AG09319 (cell line): ENCODE results near the gene CCDC33.

Experiments
- DNase-seq: peaks from one replicate; pipeline ENCODE4 v3.0.0-alpha.2; 2010; ENCODE audit warnings: low read depth; ENCODE audit errors: extremely low read depth
- TF ChIP-seq, protein P1 (sequence below): IDR thresholded peaks from 2 replicates; pipeline ENCODE4 v1.5.1; 2011; ENCODE audit warnings: low read depth, mild to moderate bottlenecking, inconsistent platforms, low read length, moderate library complexity

CCDC33 gene

DNA sequence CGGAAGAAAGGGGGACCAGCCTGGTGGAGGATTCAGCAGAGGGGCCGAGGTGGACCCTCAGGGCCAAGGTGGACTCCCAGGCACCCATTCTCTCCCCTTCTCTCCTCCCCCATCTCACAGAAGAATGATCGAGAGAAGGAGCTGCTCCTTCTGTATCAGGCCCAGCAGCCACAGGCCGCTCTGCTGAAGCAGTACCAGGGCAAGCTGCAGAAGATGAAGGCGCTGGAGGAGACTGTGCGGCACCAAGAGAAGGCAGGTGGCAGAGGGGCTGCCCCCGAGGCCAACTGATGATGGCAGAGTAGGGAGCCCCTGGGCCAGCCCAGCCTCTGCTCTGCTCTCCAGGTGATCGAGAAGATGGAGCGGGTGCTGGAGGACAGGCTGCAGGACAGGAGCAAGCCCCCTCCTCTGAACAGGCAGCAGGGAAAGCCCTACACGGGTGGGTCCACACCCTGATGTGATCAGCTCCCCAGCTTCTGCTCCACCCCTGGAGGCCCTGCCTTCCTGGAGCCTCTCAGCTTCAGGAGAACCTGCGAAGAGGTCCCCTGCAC lies 94.8 kb downstream of the CCDC33 start:
- DNase-seq = no peak
- TF ChIP-seq, protein P1, sequence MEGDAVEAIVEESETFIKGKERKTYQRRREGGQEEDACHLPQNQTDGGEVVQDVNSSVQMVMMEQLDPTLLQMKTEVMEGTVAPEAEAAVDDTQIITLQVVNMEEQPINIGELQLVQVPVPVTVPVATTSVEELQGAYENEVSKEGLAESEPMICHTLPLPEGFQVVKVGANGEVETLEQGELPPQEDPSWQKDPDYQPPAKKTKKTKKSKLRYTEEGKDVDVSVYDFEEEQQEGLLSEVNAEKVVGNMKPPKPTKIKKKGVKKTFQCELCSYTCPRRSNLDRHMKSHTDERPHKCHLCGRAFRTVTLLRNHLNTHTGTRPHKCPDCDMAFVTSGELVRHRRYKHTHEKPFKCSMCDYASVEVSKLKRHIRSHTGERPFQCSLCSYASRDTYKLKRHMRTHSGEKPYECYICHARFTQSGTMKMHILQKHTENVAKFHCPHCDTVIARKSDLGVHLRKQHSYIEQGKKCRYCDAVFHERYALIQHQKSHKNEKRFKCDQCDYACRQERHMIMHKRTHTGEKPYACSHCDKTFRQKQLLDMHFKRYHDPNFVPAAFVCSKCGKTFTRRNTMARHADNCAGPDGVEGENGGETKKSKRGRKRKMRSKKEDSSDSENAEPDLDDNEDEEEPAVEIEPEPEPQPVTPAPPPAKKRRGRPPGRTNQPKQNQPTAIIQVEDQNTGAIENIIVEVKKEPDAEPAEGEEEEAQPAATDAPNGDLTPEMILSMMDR = no peak

DNA sequence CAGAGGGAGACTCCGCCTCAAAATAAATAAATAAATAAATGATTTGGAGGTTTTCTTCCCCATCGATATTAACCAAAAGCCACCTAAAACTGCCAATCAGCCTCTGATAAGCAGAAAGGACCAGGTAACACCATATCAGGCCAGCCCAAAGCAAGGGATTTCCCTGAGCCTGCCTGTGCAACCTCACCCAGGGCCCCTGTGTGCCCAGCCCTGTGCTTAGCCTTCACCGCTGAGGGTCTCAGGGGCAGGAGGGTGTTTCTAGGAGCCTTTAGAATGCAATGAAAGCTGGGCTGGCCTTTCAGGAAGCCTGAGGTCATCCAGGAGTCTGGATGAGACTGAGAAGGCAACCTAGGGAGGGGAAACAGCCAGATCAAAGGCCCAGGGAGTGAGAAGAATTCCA lies 95.9 kb downstream of the CCDC33 start:
- DNase-seq = no peak

DNA sequence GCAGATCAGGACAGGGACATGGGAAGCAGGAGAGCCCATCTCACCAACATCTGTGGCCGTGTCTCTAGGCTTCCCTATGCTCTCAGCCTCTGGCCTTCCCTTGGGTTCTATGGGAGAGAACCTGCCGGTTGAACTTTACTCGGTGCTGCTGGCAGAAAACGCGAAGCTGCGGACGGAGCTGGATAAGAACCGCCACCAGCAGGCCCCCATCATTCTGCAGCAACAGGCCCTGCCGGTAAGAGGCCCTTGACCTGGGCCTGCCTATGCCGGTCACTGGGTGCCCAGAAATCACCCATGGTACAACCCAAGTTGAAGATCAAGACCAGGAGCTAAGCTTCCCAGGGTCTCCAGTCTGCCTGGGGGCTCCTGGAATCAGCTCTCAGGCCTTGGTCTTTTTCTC lies 96.5 kb downstream of the CCDC33 start:
- TF ChIP-seq, protein P1 = no peak
- DNase-seq = no peak

More for the DNA sequence above, 95.9 kb downstream of the CCDC33 start:
- TF ChIP-seq, protein P1 = no peak

DNA sequence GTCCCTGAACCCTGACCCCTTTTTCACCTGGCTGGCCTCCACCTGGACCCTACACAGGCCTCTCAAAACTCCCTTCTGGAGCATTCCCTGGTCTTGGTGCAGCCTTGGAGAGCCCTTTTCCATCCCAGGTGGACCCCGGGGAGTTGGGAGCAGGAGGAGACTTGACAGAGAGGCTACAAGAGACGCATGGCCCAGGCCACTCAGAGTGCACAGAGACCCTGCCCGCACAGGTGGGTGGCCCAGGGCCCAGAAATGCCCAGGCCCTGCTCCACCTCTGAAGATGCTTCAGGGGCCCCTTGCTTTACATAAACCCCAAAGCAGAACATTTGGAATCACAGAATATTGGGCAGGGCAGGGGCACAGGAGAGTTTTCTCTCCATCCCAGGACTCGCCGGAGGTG lies 97.0 kb downstream of the CCDC33 start:
- no peak for DNase-seq
- TF ChIP-seq, protein P1 = no peak

DNA sequence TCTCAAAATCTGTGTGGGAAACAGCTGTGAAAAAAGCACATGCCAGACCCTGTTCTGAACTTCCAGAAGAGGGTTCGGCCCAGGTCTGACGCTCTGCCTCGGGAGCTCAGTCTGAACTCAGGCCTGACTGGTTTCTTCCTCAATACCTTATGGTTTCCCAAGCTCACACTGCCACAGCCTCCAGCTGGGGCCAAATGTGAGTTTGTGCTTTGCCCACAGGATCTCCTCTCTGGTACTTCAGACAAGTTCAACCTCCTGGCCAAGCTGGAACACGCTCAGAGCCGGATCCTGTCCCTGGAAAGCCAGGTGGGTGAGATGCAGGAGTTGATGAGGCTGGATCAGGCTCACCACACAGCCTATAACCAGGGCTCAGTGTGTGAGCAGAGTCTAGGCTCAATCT lies 97.5 kb downstream of the CCDC33 start:
- TF ChIP-seq, protein P1 = no peak
- no peak for DNase-seq

DNA sequence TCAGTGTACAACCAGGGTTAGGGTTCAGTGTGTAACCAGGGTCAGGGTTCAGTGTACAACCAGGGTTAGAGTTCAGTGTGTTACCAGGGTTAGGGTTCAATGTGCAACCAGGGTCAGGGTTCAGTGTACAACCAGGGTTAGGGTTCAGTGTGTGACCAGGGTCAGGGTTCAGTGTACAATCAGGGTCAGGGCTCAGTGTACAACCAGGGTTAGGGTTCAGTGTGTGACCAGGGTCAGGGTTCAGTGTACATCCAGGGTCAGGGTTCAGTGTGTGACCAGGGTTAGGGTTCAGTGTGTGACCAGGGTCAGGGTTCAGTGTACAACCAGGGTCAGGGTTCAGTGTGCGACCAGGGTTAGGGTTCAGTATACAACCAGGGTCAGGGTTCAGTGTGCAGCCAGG lies 98.0 kb downstream of the CCDC33 start:
- TF ChIP-seq, protein P1 = no peak
- no peak for DNase-seq

DNA sequence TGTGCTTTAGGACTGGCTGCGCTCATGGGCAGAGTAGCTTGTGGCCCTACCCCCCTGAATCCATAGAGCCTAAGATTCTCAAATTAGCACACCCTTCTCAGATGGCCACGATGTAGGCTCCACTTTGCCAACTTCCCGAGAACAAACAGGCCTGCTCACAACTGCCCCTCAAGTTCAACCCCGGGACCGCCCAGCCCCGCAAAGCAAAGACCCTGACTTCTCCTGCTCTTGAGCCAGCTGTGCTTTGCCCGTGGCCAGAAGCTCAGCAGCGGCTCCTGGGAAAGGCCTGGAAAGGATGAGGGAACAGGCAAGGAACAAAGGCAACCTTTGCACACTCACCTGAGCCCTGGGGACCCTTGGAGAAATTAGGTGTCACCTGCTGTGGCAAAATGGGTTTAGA lies 99.3 kb downstream of the CCDC33 start:
- TF ChIP-seq, protein P1 = no peak
- no peak for DNase-seq
